Measurements from ENCODE around the gene ECHS1.
"Not testable (repeated sequence)": the region's sequence is repeated elsewhere in the genome, so short reads cannot be mapped to it uniquely, and the experiment has no call there.

The ECHS1 gene

GRCh38 chr10:133324857-133325260 lies 48.3 kb downstream of the ECHS1 start:
- DNase-seq (ENCODE audit: low read depth) = no peak

DNA sequence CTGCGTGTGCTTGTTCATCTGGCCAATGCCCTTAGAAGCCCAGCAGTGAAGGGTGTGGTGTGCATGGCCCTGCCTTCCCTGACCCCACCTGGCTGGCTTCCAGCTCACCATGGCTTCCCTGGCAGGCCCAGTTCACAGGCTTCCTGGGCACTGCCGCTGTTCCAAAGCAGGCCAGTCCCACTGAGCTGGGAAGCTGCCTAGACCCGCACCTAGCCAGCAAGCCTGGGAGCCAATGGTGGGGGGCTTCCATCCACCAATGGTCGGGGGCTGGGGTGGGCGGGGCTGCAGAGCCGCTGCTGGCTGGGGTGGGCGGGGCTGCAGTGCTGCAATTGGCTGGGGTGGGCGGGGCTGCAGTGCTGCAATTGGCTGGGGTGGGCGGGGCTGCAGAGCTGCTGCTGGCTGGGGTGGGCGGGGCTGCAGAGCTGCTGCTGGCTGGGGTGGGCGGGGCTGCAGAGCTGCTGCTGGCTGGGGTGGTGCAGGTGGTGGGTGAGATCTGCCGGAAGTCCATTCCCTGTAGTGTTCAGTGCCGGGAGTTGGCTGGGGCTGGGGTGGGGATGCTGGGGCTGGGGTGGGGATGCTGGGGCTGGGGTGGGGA lies 48.9 kb downstream of the ECHS1 start:
- DNase-seq (ENCODE audit: low read depth) = peak; percentile 48

GRCh38 chr10:133322064-133322709 lies 51.0 kb downstream of the ECHS1 start:
- DNase-seq (ENCODE audit: low read depth) = not testable (repeated sequence)

DNA sequence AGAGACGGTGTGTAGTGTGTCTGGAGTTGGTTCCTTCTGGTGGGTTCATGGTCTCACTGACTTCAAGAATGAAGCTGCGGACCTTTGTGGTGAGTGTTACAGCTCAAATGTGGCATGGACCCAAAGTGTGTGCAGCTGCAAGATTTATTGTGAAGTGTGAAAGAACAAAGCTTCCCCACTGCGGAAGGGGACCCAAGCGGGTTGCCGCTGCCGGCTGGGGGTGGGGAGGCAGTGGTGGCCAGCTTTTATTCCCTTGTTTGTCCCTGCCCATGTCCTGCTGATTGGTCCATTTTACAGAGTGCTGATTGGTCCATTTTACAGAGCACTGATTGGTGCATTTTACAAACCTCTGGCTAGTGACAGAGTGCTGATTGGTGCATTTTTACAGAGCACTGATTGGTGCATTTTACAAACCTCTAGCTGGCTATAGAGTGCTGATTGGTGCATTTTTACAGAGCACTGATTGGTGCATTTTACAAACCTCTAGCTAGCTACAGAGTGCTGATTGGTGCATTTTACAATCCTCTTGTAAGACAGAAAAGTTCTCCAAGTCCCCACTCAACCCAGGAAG lies 52.2 kb downstream of the ECHS1 start:
- DNase-seq (ENCODE audit: low read depth) = not testable (repeated sequence)

- DNase-seq (ENCODE audit: low read depth) = peak; percentile 49
Observed at GRCh38 chr10:133318494-133319127, 54.5 kb downstream of the ECHS1 start.

- DNase-seq (ENCODE audit: low read depth) = no peak
Observed at GRCh38 chr10:133316732-133317131, 56.4 kb downstream of the ECHS1 start.

DNA sequence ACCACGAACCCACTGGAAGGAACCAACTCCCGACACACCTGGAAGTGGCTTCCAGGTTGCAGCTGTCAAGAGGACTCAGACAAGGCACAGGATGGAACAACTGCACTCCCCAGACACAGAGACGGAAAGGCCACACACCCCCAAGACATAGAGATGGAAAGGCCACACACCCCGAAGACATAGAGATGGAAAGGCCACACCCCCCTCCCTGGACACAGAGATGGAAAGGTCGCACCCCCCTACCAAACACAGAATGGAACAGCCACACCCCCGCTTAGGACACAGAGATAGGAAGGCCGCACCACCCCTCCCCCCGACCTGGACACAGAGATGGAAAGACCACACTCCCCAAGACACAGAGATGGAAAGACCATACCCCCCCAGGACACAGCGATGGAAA lies 56.9 kb downstream of the ECHS1 start:
- no peak for DNase-seq (ENCODE audit: low read depth)

- DNase-seq (ENCODE audit: low read depth) = no peak
Observed at GRCh38 chr10:133315847-133316246, 57.3 kb downstream of the ECHS1 start.

- no peak for DNase-seq (ENCODE audit: low read depth)
Observed at GRCh38 chr10:133314911-133315310, 58.2 kb downstream of the ECHS1 start.

- no peak for DNase-seq (ENCODE audit: low read depth)
Observed at GRCh38 chr10:133313192-133313591, 60.0 kb downstream of the ECHS1 start.

DNA sequence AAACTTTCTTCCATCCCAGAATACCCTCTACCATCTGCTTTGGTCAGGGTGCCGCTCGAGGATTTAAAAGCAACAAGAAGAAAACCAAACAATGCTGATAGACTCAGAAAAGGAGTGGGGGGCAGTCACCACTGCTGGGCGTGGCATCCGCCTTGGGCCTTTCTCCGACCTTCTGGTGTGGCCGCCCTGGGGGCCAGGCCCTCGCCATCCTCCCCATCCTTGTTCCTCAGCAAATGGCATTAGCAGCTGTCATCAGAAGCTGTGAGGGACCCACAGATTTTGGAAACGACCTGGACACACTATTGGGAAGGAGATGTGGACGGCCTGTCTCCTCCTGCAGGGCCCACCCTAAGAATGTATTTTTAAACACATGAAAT lies 60.4 kb downstream of the ECHS1 start:
- no peak for DNase-seq (ENCODE audit: low read depth)

Measured in activated T-cell treated with anti-CD3 and anti-CD28 coated beads for 24 hours (primary cell).